CD4-positive, alpha-beta memory T cell (primary cell): ENCODE data around the gene NT5DC1. TPM values are rescaled to one million over a fixed set of nuclear protein-coding genes. Genes with fewer than 3 reads are reported as not detected.

ENCODE experiments used
- CTCF ChIA-PET: fragments of 350-600 bp; sonication (Branson Sonifier 250); formaldehyde crosslinking; loops from one replicate; lab custom pipeline; 2021; ENCODE audit warnings: inconsistent platforms; ENCODE audit not compliant: partially characterized antibody; lab: Charles Lee
- POLR2A ChIA-PET: fragments of 350-600 bp; sonication (Branson Sonifier 250); formaldehyde crosslinking; loops from one replicate; lab custom pipeline; 2021; ENCODE audit not compliant: partially characterized antibody; lab: Charles Lee
- DNase-seq, 5 donors: peaks; one replicate each; pipeline versions ENCODE4 v3.0.0 to v3.0.0-alpha.2; 2020 to 2022; ENCODE audit warnings: mixed read lengths in 1 of 5
- H3K27ac ChIP-seq: one replicate; pipeline ENCODE4 v1.7.0; 2013; ENCODE audit warnings: low read depth, low read length
- H3K27me3 ChIP-seq: 2 replicates; pipeline ENCODE4 v1.7.0; 2013; ENCODE audit warnings: mild to moderate bottlenecking, low read length, moderate library complexity; ENCODE audit not compliant: insufficient read depth
- H3K36me3 ChIP-seq: 2 replicates; pipeline ENCODE4 v1.7.0; 2013; ENCODE audit warnings: mild to moderate bottlenecking, low read length, moderate library complexity; ENCODE audit not compliant: insufficient read depth
- H3K4me1 ChIP-seq: 2 replicates; pipeline ENCODE4 v1.7.0; 2013; ENCODE audit warnings: mild to moderate bottlenecking, low read length, moderate library complexity; ENCODE audit not compliant: insufficient read depth
- H3K4me3 ChIP-seq, 2 donors: one replicate each; pipeline ENCODE4 v1.7.0; 2013; ENCODE audit warnings: low read length in 2 of 2, mild to moderate bottlenecking in 1 of 2
- H3K9me3 ChIP-seq, 2 donors: one replicate each; pipeline ENCODE4 v1.7.0; 2013; ENCODE audit warnings: low read length in 2 of 2, control low read depth in 1 of 2; ENCODE audit not compliant: control insufficient read depth in 1 of 2
- H3K27ac Mint-ChIP-seq, 7 donors: one replicate each; pipeline ENCODE4 v1.8.0; 2020 to 2021; ENCODE audit warnings: mixed read lengths in 7 of 7, mild to moderate bottlenecking in 6 of 7, inconsistent platforms in 3 of 7, moderate library complexity in 3 of 7
- H3K27me3 Mint-ChIP-seq, 2 donors: one replicate each; pipeline ENCODE4 v1.8.0; 2020 to 2021; ENCODE audit warnings: mixed read lengths in 2 of 2
- H3K36me3 Mint-ChIP-seq, 2 donors: one replicate each; pipeline ENCODE4 v1.8.0; 2020 to 2021; ENCODE audit warnings: mixed read lengths in 2 of 2, inconsistent platforms in 1 of 2, mild to moderate bottlenecking in 1 of 2
- H3K4me1 Mint-ChIP-seq, 4 donors: one replicate each; pipeline ENCODE4 v1.8.0; 2020 to 2021; ENCODE audit warnings: mixed read lengths in 4 of 4, mild to moderate bottlenecking in 1 of 4
- H3K4me3 Mint-ChIP-seq, 8 donors: one replicate each; pipeline ENCODE4 v1.8.0; 2020 to 2021; ENCODE audit warnings: mixed read lengths in 8 of 8, mild to moderate bottlenecking in 7 of 8, moderate library complexity in 6 of 8, inconsistent platforms in 3 of 8
- H3K9me3 Mint-ChIP-seq, 8 donors: one replicate each; pipeline ENCODE4 v1.8.0; 2020 to 2021; ENCODE audit warnings: mixed read lengths in 8 of 8, mild to moderate bottlenecking in 5 of 8, inconsistent platforms in 3 of 8, moderate library complexity in 1 of 8
- intact Hi-C: fragments of 100-400 bp; cut with micrococcal nuclease; formaldehyde crosslinking; loops from one replicate; pipeline ENCODE4 v1.15.1; 2023
- polyA plus RNA-seq, 2 donors: library from polyadenylated mRNA; unstranded; fragments of 300-500 nt; fragmentation: Illumina TruSeq; gene quantifications; one replicate each; pipeline ENCODE4 v1.2.3, GENCODE V29; 2021
- total RNA-seq, 2 experiments: library from RNA; stranded (reverse); gene quantifications; one replicate each; pipeline ENCODE4 v1.2.3, GENCODE V29; 2021

NT5DC1 gene
- total and polyA plus RNA-seq, 4 experiments from 2014 or later, result 50.5 to 78.4 (median 58.3) TPM

- Histone ChIP-seq H3K4me1 (no peaks in the 10 kb centered on the region), H3K36me3 (no peaks in the 10 kb centered on the region), H3K9me3 (no peaks in the 10 kb centered on the region), H3K4me3 (no peak overlapping the region), H3K27ac (no peak overlapping the region), H3K27me3 (no peaks in the 10 kb centered on the region)
- Mint-ChIP-seq H3K9me3 (no peaks in the 10 kb centered on the region), H3K4me1 (peaks cover 0 to 4% (median under 1%) of the 10 kb centered on the region in 4 donors), H3K27ac (no peak overlapping the region), H3K36me3 (no peaks in the 10 kb centered on the region), H3K4me3 (no peak overlapping the region), H3K27me3 (peaks cover 4 to 6% of the 10 kb centered on the region in 2 donors)
- intact Hi-C loops, result no loop called here
- ChIA-PET POLR2A (no interaction called here), CTCF (interaction anchor here (0.6 kb wide), 1 partner anchor 285 kb away, joined by 3 read pairs; no protein-coding TSS in a partner anchor)
- no peak for DNase-seq
Measured at GRCh38 chr6:116074732-116075390, 25.8 kb upstream of the NT5DC1 start.

GRCh38 chr6:116078522-116078921 is 22.1 kb upstream of the NT5DC1 start:
- CTCF ChIA-PET, result interaction anchor here (0.9 kb wide), 1 partner anchor 23 kb away, joined by 3 read pairs; no protein-coding TSS in a partner anchor
- POLR2A ChIA-PET, result no interaction called here

DNA sequence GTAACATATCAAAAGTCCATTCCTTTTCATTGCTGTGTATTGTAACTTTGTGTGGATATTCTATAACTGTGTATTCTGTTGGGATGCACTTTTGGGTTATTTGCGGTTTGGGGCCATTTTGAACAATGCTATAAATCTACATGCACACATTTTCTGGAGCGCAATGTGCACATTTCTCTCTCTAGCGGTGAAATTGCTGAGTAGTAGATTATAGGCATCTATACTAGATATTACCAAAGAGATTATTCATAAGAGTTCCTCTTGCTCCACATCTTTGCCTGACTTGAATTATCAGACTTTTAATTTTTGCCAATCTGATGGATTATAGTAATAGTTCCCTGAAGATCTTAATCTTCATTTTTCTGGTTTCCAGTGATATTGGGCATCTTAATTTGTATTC is 21.7 kb upstream of the NT5DC1 start:
- H3K27ac ChIP-seq, result no peak overlapping the region
- CTCF ChIA-PET, result interaction anchor here (0.9 kb wide), 1 partner anchor 22 kb away, joined by 3 read pairs; no protein-coding TSS in a partner anchor
- no peaks in the 10 kb centered on the region for H3K36me3 Mint-ChIP-seq
- H3K36me3 ChIP-seq, result no peaks in the 10 kb centered on the region
- H3K4me1 Mint-ChIP-seq, result no peaks in the 10 kb centered on the region
- no peak for DNase-seq
- no peak overlapping the region for H3K4me3 ChIP-seq
- no peaks in the 10 kb centered on the region for H3K4me1 ChIP-seq
- H3K27me3 Mint-ChIP-seq, result peaks cover 10 to 18% of the 10 kb centered on the region in 2 donors
- H3K27me3 ChIP-seq, result no peaks in the 10 kb centered on the region
- H3K9me3 Mint-ChIP-seq, result no peaks in the 10 kb centered on the region
- POLR2A ChIA-PET, result no interaction called here
- intact Hi-C loops, result no loop called here
- no peak overlapping the region for H3K27ac Mint-ChIP-seq
- no peak overlapping the region for H3K4me3 Mint-ChIP-seq
- no peaks in the 10 kb centered on the region for H3K9me3 ChIP-seq

More at GRCh38 chr6:116078522-116078921, 22.1 kb upstream of the NT5DC1 start:
- intact Hi-C loops, result no loop called here
- Mint-ChIP-seq H3K4me1 (no peaks in the 10 kb centered on the region), H3K27ac (no peak overlapping the region), H3K27me3 (peaks cover 10 to 18% of the 10 kb centered on the region in 2 donors), H3K36me3 (no peaks in the 10 kb centered on the region), H3K4me3 (no peak overlapping the region), H3K9me3 (no peaks in the 10 kb centered on the region)
- Histone ChIP-seq H3K27me3 (no peaks in the 10 kb centered on the region), H3K4me3 (no peak overlapping the region), H3K36me3 (no peaks in the 10 kb centered on the region), H3K27ac (no peak overlapping the region), H3K4me1 (no peaks in the 10 kb centered on the region), H3K9me3 (no peaks in the 10 kb centered on the region)
- no peak for DNase-seq

DNA sequence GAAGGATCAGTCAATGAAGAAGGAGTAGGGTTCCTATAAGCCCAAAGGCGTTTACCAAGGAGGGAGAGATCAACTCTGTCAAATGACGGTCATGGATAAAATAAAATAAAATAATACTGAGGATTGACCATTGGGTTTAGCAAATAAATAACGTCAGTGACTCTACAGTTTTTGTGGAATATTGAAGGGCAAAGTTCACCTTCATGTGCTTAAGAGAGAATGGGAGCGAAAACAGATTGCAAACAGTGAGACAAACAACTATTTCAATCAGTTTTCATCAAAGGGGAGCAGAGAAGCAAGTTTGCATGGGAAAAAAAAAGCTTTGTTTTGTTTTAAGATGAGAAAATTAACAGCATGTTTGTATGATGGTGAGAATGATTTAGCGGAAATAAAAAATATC is 17.6 kb upstream of the NT5DC1 start:
- no peak overlapping the region for H3K4me3 ChIP-seq
- no peaks in the 10 kb centered on the region for H3K4me1 Mint-ChIP-seq
- intact Hi-C loops, result no loop called here
- H3K36me3 ChIP-seq, result no peaks in the 10 kb centered on the region
- H3K27ac ChIP-seq, result no peak overlapping the region
- H3K4me1 ChIP-seq, result no peaks in the 10 kb centered on the region
- ChIA-PET CTCF (no interaction called here), POLR2A (no interaction called here)
- peaks cover 9 to 14% of the 10 kb centered on the region in 2 donors for H3K27me3 Mint-ChIP-seq
- H3K27ac Mint-ChIP-seq, result no peak overlapping the region
- no peak overlapping the region for H3K4me3 Mint-ChIP-seq
- H3K27me3 ChIP-seq, result no peaks in the 10 kb centered on the region
- no peaks in the 10 kb centered on the region for H3K36me3 Mint-ChIP-seq
- no peak for DNase-seq
- no peaks in the 10 kb centered on the region for H3K9me3 ChIP-seq
- no peaks in the 10 kb centered on the region for H3K9me3 Mint-ChIP-seq

DNA sequence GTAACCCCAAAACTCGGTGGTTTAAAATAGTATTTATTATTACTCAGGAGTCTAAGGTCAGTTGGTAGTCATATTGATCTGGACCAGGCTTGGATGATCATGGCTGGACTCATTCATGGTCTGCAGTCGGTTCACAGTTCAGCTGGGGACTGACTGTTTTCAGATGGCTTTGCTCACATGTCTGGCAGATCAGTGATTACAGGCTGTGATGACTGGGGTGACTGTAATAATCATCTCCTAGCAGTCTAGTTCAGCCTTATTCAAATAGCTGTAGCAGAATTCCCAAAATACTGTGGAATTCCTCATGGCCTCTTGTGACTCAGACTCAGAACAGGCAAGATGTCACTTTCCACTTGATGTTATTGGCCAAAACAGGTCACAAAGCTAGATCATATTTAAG is 16.4 kb upstream of the NT5DC1 start:
- Histone ChIP-seq H3K27me3 (no peaks in the 10 kb centered on the region), H3K4me1 (no peaks in the 10 kb centered on the region), H3K27ac (no peak overlapping the region), H3K4me3 (no peak overlapping the region), H3K9me3 (no peaks in the 10 kb centered on the region), H3K36me3 (no peaks in the 10 kb centered on the region)
- H3K4me3 Mint-ChIP-seq, result no peak overlapping the region
- no peaks in the 10 kb centered on the region for H3K36me3 Mint-ChIP-seq
- intact Hi-C loops, result no loop called here
- no peak for DNase-seq
- no peak overlapping the region for H3K27ac Mint-ChIP-seq
- H3K27me3 Mint-ChIP-seq, result peaks cover 5 to 14% of the 10 kb centered on the region in 2 donors
- POLR2A ChIA-PET, result no interaction called here
- CTCF ChIA-PET, result interaction anchor here (3.9 kb wide), 1 partner anchor 12 kb away, joined by 17 read pairs; no protein-coding TSS in a partner anchor
- H3K9me3 Mint-ChIP-seq, result no peaks in the 10 kb centered on the region
- no peaks in the 10 kb centered on the region for H3K4me1 Mint-ChIP-seq

DNA sequence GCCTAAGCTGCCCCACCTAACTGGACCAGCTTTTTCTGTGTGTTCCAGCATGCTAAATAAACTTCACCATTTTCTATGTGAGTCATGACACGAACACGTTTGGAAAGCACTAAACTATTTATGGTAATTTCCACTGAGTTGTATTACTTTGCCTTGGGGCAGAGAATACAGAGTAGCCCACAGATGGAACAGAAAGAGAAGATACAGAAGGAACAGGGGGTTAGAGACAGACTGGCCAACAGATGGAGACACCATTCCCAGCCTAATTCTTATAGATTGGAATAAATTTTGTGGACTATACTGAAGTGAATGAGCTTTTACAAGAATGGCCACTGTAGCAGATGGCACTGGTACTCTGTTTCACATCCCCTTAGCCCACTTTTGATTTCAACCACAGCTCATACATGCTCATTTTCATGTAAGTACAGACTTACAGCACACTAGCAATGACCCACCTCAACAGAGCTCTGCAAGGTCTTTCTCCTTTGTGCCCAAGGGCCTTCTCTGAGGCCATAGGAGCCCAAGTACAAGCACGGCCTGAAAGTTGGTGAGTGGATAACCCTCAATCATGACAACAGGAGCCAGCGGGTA is 13.1 kb upstream of the NT5DC1 start:
- H3K36me3 ChIP-seq, result no peaks in the 10 kb centered on the region
- H3K4me3 ChIP-seq, result no peak overlapping the region
- no peaks in the 10 kb centered on the region for H3K27me3 ChIP-seq
- intact Hi-C loops, result no loop called here
- no peak overlapping the region for H3K27ac Mint-ChIP-seq
- H3K4me3 Mint-ChIP-seq, result no peak overlapping the region
- no peaks in the 10 kb centered on the region for H3K4me1 ChIP-seq
- no peaks in the 10 kb centered on the region for H3K9me3 Mint-ChIP-seq
- no peaks in the 10 kb centered on the region for H3K9me3 ChIP-seq
- no peak overlapping the region for H3K27ac ChIP-seq
- no peaks in the 10 kb centered on the region for H3K36me3 Mint-ChIP-seq
- H3K27me3 Mint-ChIP-seq, result peaks cover 1 to 5% of the 10 kb centered on the region in 2 donors
- H3K4me1 Mint-ChIP-seq, result no peaks in the 10 kb centered on the region
- no peak for DNase-seq
- CTCF ChIA-PET, result interaction anchor here (2.0 to 3.9 kb wide), 2 partner anchors 9 to 25 kb away, joined by 5 to 17 read pairs; no protein-coding TSS in a partner anchor
- POLR2A ChIA-PET, result no interaction called here

GRCh38 chr6:116088946-116089345 is 11.7 kb upstream of the NT5DC1 start:
- Mint-ChIP-seq H3K36me3 (no peaks in the 10 kb centered on the region), H3K9me3 (no peaks in the 10 kb centered on the region), H3K4me3 (no peak overlapping the region), H3K4me1 (no peaks in the 10 kb centered on the region), H3K27ac (no peak overlapping the region), H3K27me3 (peaks cover 0 to 1% of the 10 kb centered on the region in 2 donors)
- H3K27me3 ChIP-seq, result no peaks in the 10 kb centered on the region
- intact Hi-C loops, result no loop called here
- H3K4me3 ChIP-seq, result no peak overlapping the region
- DNase-seq, result no peak
- no peaks in the 10 kb centered on the region for H3K9me3 ChIP-seq
- H3K27ac ChIP-seq, result no peak overlapping the region
- H3K36me3 ChIP-seq, result no peaks in the 10 kb centered on the region
- ChIA-PET POLR2A (no interaction called here), CTCF (no interaction called here)
- H3K4me1 ChIP-seq, result no peaks in the 10 kb centered on the region
